CD4-positive, alpha-beta T cell treated with Interleukin-17A for 1 hour (primary cell): Measurements from ENCODE around the gene KCP.
"Not testable (repeated sequence)": the region's sequence is repeated elsewhere in the genome, so short reads cannot be mapped to it uniquely, and the experiment has no call there.

Source experiments
- DNase-seq: peaks from one replicate; pipeline ENCODE4 v3.0.0-alpha.2; 2020

KCP gene

DNA sequence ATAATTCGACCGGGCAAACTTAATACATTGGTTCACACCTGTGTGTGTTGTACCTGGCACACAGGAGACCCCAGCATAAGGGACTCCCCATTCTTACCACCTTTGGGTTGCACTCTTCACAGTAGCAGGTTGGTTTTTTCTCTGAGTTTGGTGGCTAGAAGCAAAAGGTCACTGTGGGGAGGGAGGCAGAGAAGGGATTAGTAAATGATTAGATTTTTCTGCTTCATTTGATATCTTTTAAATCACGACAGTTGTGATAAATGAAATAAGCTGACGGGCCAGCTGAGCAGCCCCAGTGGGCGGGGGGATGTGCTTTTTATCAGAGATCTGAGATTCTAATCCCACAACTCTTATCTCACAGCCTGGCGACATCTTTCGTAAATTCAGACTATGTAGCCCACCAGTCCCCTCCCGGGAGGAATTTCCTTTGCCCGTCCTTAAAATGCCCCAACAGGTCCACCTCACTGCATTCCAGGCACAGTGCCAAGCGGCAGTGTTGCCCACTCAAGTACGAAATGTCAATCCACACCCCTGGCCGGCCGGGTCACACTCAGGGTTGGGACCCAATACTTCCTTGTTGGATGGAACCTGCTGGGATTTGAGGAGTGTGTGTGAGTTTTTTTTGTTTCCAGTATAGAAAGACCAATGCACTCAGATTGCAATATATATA, 10.5 kb upstream of the KCP start:
- DNase-seq: no peak

DNA sequence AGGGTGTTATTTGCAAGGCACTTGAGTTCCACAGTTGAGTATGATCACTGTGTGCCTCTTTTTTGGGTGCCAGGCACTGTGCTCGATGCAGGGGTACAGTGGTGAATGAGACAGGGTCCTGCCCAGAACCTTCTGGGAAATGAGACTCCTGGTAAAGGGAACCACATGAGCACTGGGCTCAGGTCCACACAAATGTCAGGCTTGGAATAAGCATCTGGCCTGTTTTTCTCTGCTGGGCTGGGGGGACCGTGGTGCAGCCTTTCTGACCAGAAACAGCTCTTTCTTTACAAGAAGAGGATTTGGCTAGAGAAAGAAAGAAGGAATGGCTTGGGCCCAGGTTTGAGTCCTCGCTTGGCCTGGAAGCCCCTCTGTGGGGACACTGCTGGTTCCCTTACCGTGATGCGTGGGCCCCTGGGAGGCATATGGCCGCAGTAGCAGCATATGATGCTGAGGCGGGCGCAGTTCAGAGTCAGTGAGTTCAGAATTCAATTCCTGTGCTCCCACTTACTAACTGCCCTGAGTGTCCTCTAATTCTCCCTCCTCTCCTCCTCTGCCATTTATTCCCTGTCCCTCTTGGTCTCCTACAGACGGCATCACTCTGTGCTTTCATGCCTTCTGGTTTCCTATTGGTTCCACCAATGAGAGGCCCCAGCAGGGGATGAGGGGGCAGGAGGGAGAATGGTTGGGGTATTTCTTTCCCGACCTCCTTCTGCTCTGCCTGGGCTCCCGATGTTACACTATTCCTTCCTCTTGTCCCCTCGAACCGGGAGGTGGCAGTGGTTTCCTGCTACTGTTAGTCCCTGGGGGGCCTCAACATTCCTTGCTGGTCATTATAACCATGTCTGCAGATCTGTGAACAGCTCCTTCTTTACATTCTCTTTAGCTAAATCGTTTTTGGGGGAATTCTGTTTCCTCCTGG, 9.6 kb upstream of the KCP start:
- DNase-seq: no peak

DNA sequence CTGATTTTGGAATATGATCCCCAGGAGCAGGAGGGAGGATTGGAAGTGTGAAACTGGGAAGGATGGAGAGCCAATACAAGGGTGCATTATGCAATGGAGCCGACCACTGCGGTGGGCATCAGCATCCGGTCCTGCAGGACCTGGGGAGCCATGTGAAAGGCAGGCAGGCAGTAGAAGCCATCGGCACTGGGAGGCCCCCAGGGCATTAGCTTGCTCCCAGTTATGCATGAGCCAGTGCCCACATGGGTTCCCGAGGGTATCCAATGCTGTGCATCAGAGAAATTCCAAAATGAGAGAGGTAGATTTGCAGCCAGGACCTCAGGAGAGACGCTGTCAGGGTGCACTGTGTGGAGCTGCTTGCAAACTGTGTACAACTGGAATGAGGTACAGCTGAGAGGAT, 8.7 kb upstream of the KCP start:
- no peak for DNase-seq

DNA sequence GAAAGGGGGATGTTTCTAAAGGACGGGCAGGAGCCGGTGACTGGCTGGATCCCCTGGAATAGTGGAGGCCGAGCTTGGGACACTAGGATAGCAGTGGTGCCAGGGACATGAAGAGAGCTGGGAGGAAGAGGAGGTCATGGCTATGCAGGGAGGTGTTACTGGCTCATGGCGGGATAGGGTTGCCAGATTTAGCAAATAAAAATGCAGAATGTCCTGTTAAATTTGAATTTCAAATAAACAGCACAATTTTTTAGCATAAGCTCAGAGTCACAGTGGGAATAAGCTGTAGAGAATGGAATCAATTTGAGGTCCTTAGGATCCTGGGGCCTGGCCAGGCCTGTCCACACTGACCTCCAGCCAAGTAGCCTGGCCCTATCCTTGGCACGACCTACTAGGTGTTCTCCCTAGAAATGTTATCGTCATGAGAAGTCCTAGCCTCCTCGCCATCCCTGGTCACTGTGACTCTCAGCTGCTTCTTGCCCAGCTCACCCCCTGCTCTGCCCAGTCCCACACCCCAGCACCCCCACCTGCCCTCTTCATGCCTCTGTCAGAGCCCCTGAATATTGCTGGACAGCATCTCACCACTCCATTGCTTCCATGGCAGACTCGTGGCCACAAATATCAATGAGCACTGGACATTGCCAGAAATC, 7.6 kb upstream of the KCP start:
- no peak for DNase-seq

DNA sequence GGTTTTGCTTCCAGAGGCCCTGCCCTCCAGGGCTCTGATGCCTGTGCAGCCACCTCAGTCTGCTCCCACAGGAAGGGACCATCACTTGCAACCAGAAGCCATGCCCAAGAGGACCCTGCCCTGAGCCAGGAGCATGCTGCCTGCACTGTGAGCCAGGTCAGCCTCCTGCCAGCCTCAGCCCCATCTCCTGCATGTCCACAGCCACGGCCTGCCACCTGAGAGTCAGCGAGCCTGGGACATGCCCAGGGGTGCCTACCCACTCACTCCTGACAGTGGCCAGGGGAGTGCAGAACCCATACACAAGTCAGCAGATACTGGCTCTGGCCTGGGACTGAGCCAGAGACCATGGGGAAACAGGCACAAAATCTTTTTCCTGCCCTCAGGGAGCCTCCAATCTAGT, 6.6 kb upstream of the KCP start:
- DNase-seq: no peak

DNA sequence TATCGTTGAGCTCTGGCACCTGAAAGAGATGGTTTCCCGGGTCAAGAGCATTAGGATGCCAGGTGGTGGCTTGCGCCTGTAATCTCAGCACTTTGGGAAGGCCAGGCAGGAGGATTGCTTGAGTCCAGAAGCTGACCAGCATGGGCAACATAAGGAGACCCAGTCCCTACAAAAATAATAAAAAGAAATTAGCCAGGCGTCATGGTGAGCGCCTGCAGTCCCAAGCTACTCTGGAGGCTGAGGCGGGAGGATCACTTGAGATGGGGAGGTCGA, 6.1 kb upstream of the KCP start:
- DNase-seq: no peak

DNA sequence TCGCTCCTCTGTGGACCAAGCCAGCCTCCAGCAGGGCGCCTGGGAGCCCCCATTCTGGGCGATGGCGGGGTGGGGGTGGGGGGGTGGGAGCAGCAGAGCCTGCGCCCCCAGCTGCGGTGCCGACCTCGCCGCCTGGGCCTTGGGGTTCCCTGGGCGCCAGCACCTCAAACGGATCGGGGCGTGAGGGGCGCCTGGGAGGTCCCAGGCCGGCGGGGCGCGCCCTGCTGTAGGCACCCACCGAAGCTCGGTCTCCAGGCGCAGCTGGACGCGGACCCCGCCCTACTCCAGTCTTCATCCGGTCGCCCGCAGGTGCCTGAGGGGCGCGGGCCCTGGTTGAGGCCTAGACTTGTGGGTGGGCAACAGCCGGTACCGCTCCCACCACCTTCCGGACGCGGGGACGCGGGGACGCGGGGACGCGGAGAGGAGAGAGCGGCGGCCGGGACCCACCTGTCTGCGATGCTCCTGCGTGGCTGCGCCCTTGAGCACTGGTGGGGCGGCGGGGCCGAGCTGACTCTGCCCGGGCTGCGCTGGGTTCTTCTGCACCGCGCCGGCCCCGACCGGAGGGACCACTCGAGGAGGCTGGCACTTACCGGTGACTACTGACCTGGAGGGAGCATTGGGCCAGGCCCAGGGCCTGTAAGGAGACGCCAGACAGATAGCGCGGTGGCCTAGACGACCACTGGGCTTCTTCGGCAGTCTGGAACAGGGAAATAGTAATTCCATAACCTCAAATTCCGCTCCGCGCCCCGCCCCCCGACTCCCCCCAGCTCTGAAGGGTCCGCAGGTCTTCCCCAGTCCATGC, 5.5 kb upstream of the KCP start:
- DNase-seq: no peak

DNA sequence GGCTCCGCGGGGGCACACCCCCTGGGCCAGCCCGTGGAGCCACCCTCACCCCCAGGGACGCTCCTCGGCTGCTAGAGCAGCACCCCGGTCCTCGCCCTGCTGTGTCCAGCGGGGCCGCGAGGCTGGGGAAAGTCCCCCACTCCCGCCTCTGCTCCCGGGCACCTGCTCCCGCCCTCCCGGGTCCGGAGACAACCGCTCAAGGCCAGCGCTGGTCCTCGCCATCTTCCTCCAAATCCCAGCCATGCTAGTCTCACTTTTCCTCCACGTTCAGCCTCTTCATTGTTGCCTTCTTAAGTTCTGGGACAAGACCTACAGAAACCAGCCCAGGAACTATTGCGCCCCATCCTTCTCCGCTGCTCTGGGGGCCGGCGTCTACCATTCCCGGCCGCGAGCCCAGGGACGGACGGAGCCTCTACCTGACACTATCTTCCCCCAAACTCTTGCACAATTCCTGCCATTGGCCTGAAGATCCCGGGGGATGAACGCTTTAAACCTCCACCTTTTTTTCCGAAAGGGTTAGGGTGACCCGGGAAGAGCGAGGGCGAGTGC, 4.8 kb upstream of the KCP start:
- no peak for DNase-seq

DNA sequence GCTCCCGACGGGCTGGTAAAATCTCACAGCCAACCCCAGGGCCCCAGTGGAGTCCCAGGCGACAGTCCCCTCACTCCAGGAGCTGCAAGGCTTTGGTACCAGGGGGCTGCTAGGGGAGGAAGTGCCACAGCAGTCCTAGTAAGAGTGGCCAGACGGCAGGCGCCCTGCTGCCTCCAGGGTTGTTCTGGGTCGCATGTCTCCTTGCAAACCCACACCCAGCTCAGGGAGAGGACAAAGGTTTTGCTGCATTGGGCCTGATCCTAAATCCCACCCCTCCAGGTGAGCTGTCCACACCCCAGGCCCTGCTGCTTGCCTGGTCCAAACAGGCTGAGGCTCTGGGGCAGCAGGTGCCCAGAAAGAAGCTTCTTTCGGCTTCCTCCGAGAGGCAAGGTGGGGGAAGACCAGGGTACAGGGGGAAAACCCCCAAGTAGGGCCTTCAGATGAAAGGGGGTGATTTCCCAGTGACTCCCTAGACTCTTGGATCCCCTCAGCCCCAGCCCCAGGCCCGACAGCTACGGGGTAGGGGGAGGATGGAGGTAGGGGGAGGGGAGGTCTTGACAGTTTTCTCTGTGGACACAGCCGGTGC, 4.2 kb upstream of the KCP start:
- DNase-seq: peak; percentile 13

DNA sequence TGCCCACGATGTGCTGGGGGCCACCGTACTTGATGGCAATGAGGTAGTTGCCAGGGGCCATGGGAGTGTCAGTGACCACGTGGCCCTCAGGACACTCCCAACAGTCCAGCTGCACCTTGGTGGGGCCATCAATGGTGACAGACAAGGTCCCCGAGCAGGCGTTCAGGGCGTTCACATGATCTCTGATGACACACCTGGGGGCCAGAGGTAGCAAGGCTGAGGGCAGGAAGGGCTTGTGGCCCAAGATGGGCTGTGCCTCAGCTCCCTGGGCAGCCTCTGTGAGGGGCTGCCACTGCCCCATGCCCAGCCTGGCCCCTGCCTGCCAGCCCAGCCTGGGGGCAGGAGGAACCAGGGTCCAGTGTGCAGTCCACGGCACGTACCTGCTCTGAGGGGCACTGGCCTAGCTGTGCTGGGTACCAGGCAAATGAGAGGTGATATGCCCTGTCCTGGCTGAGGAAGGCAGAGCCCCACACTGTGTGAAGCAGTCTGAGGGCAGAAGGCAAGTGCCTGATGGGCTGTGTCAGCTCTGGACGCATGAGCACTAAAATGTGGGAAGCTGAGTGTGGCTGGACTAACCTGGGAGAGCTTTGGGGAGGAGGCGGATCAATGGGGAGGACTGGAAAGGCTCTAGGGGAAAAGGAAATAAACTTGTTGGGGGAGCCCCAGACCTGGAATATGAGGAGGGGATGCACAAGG, 3.5 kb upstream of the KCP start:
- no peak for DNase-seq

DNA sequence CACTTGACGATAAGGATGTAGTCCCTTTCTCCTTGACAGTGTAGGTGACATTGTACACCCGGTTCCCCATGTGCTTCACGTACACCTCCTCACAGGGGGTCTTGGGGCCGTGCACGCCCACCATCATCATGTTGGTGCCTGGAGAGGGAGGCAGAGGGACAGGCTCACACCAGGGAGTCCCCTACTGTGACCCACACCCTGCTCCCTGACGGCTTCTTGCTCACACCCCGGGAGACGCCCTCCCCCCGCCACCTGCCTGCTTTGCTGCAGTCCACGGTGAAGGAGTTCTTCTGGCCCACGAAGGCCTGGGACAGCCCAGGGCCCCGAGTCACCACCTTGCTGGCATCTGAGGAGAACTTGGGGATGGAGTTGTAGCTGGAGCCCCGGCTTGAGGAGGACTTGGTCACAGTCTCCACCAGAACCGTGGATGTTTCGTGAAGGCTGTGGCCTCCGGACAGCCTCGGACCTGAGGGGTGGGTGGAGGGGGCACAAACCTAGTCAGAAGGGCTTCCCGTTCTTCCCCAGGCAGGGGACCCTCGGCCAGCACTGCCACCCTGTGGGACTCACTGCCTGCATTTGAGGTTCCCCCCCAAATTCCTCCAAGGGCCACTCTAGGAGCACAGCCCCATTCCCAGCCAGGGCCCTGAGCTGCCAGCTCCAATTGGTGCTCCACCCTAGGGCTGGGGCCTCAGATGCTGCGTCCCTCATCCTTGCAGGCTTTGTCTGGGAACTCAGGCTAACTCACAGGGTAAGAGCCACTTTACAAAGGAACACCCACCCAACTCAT, 2.4 kb upstream of the KCP start:
- not testable (repeated sequence) for DNase-seq

DNA sequence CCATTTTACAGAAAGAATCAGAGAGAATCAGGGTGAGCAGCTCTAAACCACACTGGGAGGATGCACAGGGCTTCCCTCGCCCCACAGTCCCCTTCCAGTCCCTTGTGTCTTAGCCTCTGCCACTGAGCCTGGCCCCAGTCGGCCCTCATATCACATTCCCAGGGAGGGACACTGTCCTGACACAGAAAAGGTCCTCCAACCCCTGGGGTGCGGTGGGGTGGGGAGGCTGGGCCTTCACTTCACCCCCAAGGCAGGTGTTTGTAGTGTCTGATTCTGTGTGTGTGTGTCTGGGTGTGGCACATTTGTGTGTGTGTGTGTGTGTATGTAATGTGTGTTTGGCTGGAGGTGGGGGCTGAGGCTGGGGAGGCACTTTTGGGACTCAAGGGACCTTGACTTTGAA, 1.8 kb upstream of the KCP start:
- DNase-seq: no peak

DNA sequence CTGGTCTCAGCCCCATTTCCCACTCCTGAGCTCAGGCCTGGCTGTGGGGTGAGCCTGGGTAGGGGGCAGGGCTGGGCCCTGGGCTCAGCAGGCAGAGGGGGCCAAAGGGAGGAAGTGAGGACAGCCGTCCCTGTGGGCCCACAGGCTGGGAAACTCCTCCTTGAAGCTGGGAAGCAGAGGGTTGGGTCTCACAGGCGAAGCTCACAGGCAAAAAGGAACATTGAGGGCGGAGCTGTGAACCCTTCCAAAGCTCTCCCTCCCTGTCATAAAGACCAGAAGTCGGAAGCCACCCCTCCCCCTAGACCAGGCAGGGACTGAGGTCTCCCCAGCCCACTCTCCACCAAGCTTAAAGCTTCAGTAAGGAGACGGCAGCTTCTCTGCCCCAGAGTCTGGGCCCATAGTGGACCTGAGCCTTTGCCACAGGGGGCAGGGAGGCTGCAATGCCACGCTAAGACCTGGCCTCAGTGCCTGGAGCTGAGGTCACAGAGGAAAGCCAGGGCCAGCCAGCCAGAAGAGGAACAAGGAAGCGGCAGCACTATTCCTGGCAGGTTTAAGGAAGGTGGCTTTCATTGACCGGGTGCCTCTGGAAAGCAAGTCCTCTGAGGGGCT, 1.0 kb upstream of the KCP start:
- no peak for DNase-seq

DNA sequence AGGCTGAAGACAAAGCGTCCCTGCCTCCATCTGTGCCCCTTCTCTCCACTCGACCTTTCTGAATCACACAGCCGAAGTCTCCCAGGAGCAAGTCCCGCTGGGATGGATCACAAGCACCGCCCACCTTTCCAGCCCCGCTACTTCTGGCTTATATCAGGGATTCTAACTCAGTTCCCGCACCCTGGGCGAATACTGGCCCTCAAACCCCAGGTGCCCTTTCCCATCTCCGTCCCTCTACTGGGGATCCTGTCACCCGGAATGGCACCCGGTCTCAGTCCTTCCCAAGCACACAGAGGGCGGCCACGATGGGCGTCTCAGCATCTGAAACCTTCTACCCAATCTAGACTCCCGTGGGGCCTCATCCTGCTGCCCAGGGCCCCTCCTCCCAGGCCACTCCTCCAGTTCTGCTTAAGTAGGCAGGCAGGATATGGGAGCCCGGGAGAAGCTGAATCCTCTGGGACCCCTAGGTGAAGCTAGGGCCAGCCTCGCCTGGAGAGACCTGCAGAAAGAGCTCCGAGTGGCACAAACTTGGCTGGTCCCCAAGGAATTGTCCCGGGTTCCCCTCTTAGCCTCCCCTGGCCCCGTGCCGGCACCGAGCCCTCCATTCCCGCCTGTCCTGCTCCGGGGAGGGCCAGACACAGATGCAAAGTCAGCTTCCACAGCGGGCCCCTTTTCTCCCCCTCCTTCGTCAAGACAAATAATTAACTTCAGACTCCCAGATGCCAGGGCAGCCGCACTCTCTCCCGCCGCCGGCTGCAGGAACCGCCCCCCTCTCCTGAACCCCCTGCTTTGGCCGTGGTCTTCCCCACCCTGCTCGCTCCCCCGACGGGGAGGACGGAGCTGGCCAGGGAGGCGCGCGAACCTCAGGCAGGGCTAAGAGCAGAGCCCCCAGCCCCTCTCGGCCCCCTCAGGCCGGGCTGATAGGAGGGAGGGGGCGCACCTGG, 612 bp downstream of the KCP start:
- no peak for DNase-seq

DNA sequence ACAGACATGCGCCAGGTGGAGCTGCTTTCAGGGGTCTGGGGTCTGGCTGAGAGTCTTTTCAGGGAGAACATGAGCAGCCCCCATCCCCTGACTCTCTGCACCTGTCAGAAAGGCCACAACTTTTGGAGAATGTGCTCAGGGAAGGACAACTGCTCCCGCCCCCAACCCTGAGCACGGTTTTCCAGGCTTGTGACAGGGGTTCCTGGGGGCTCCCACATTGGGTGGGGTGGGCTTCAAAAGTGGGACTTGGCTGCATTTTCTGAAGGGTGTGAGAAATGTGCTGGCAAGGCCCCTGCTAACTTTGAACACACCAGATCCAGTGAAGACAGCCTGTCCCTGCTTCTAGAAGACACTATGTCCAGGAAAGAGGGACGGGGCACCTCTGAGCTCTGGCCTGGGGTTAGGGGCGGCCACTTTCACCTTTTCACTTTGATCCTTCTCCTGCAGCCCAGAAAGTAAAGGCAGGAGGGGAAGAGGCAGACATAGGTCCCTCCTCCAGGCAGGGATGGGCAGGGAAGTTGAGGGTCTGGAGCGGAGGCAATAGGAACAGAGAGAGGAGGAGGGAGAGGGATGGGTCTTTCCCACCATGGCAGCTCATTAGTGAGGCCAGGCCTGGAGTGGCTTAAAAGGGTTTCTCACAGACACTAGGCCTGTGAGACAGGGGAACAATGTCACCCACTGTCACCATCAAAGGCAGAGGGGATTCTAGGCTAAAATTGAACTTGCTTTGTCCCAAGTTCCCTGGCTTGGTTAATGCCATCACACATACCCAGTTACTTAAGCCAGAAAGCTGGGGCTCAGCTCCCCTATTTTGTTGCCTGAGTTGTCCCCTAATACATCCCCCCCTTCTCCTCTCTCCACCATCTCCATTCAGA, 1.5 kb downstream of the KCP start:
- DNase-seq: no peak

DNA sequence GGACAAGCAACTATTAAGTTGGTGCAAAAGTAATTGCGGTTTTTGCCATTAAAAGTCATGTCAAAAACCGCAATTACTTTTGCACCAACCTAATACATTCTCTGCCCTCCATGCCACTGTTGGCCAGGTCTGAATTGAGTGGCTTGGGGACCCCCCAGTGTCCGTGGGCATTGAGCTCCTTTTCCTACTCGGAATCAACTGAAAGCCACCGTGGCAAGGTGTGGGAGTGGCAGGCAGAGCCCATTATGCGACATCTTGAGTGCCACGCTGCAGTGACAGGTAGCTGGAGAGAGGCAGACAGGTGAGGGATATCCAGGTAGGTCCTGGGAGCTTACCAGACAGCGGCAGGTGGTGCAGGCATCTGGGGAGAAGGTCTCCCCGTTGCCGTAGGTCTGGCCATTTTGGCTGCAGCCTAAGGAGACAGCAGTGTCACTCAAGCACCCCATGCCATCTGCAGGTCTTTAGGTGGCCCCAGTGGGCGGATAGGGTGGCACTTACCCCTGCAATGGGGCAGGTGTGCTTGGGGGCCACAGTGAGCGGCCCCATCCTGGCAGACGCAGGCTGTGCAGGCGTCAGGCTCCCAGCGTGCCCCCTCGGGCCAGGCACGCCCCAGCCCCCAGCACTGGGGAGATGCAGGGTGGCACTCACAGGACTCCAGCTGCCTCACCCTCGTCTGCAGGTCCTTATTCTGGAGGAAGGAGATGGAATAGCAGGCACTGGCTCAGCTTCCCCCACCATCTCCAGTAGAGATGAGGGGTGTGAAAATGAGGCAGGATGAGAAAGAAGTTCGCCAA, 3.5 kb downstream of the KCP start:
- no peak for DNase-seq

DNA sequence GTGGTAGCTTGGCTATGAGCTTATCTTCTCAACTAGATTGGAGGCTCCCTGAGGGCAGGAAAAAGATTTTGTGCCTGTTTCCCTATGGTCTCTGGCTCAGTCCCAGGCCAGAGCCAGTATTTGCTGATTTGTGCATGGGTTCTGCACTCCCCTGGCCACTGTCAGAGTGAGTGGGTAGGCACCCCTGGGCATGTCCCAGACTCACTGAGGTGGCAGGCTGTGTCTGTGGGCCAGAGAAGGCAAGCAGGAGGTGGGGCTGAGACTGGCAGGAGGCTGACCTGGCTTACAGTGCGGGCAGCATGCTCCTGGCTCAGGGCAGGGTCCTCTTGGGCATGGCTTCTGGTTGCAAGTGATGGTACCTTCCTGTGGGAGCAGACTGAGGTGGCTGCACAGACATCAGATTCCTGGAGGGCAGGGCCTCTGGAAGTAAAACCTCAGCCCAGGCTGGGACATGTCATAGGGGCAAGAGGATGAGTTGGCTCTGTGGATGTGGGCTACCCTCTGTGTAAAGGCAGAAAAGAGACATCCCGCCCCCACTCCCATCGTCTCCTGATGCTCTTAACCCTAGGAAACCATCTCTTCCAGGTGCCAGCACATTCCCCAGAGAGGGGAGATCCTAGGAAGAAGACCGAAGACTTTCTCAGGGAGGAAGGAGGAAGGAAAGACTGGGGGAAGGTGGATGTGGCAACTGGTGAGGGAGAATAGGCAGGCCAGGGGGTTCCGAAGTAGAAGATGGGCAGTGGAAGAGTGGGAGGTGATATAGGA, 4.3 kb downstream of the KCP start:
- no peak for DNase-seq
